Left lobe of liver (tissue), 2 donors: ENCODE results near the gene ID2. TPM values are rescaled to one million over a fixed set of nuclear protein-coding genes. Genes with fewer than 3 reads are reported as not detected.

Experiments
- ATAC-seq: fragments of 200-7000 bp; cut with Tn5 transposase; one replicate; pipeline ENCODE4 v1.9.1; 2020; ENCODE audit warnings: mild to moderate bottlenecking, moderate library complexity
- DNase-seq: peaks from one replicate; pipeline ENCODE4 v3.0.0-alpha.2; 2020; ENCODE audit warnings: low spot score
- total RNA-seq: library from RNA; stranded (reverse); gene quantifications from one replicate; pipeline ENCODE4 v1.2.1, GENCODE V29; 2021
- donor health status: DM: no; HTN: no; CAD: no; lungs with moderate emphysema.
- donor health status: DM: no; HTN: yes; CAD: no.

ID2 gene
- total RNA-seq, 1 donor from 2014 or later, result 121 TPM

- DNase-seq (no peak), ATAC-seq (no peak)
Measured at GRCh38 chr2:8647462-8647857, 34.4 kb upstream of the ID2 start.

- DNase-seq, result no peak
- no peak for ATAC-seq
Measured at GRCh38 chr2:8648441-8649213, 33.2 kb upstream of the ID2 start.

GRCh38 chr2:8649718-8650117, 32.1 kb upstream of the ID2 start:
- ATAC-seq (no peak), DNase-seq (no peak)

- DNase-seq (no peak), ATAC-seq (no peak)
Measured at GRCh38 chr2:8650256-8650655, 31.6 kb upstream of the ID2 start.

- ATAC-seq (peak; percentile 73), DNase-seq (peak; percentile 73)
Measured at GRCh38 chr2:8652774-8653426, 29.0 kb upstream of the ID2 start.

- no peak for ATAC-seq
- DNase-seq, result no peak
Measured at GRCh38 chr2:8653485-8653884, 28.4 kb upstream of the ID2 start.

- no peak for ATAC-seq
- DNase-seq, result no peak
Measured at GRCh38 chr2:8654041-8654440, 27.8 kb upstream of the ID2 start.

GRCh38 chr2:8654483-8654882, 27.4 kb upstream of the ID2 start:
- DNase-seq (no peak), ATAC-seq (no peak)

- DNase-seq (peak; percentile 68), ATAC-seq (peak; percentile 42)
Measured at GRCh38 chr2:8656160-8656641, 25.7 kb upstream of the ID2 start.

GRCh38 chr2:8656811-8657210, 25.0 kb upstream of the ID2 start:
- no peak for ATAC-seq
- no peak for DNase-seq

GRCh38 chr2:8657423-8658062, 24.3 kb upstream of the ID2 start:
- ATAC-seq (no peak), DNase-seq (no peak)

GRCh38 chr2:8658064-8658862, 23.6 kb upstream of the ID2 start:
- ATAC-seq (peak; percentile 10), DNase-seq (no peak)

GRCh38 chr2:8659092-8659734, 22.6 kb upstream of the ID2 start:
- DNase-seq (peak; percentile 97), ATAC-seq (peak; percentile 79)

GRCh38 chr2:8659735-8660492, 21.9 kb upstream of the ID2 start:
- DNase-seq, result peak; percentile 88
- peak; percentile 64 for ATAC-seq

- DNase-seq (no peak), ATAC-seq (no peak)
Measured at GRCh38 chr2:8661235-8661634, 20.6 kb upstream of the ID2 start.

GRCh38 chr2:8661736-8662135, 20.1 kb upstream of the ID2 start:
- no peak for ATAC-seq
- DNase-seq, result no peak

- no peak for DNase-seq
- no peak for ATAC-seq
Measured at GRCh38 chr2:8662239-8662879, 19.5 kb upstream of the ID2 start.

GRCh38 chr2:8663997-8664396, 17.9 kb upstream of the ID2 start:
- ATAC-seq (no peak), DNase-seq (no peak)

- DNase-seq, result peak; percentile 14
Measured at GRCh38 chr2:8666581-8666980, 15.3 kb upstream of the ID2 start.

More at GRCh38 chr2:8666581-8666980, 15.3 kb upstream of the ID2 start:
- no peak for ATAC-seq
